HepG2 (cell line): ENCODE data around the gene KLHL21. TPM values are rescaled to one million over a fixed set of nuclear protein-coding genes. Genes with fewer than 3 reads are reported as not detected.

Source experiments
- CBX1 ChIP-seq: IDR thresholded peaks from one replicate; pipeline ENCODE4 v1.6.1; 2016; ENCODE audit warnings: antibody characterized with exemption, low read depth
- DNMT1 ChIP-seq: sonication (generic); formaldehyde crosslinking; IDR thresholded peaks from 2 replicates; pipeline ENCODE4 v1.5.1; 2020; ENCODE audit warnings: mild to moderate bottlenecking, missing genetic modification reagents
- HDAC1 ChIP-seq: sonication (generic); formaldehyde crosslinking; IDR thresholded peaks from 2 replicates; pipeline ENCODE4 v1.5.1; 2020; ENCODE audit warnings: mild to moderate bottlenecking, missing genetic modification reagents
- NFKB2 ChIP-seq: sonication (generic); formaldehyde crosslinking; IDR thresholded peaks from 2 replicates; pipeline ENCODE4 v1.4.0; 2020; ENCODE audit warnings: missing genetic modification reagents, borderline replicate concordance
- NRL ChIP-seq: sonication (generic); formaldehyde crosslinking; IDR thresholded peaks from 2 replicates; pipeline ENCODE4 v1.5.0; 2020; ENCODE audit warnings: missing genetic modification reagents, mild to moderate bottlenecking, moderate library complexity, borderline replicate concordance
- PAX8 ChIP-seq: sonication (generic); formaldehyde crosslinking; IDR thresholded peaks from 2 replicates; pipeline ENCODE4 v1.8.0; 2022; ENCODE audit warnings: mild to moderate bottlenecking, missing genetic modification reagents, borderline replicate concordance
- RAD21 ChIP-seq: fragments of 450-650 bp; formaldehyde crosslinking; IDR thresholded peaks from 2 replicates; pipeline ENCODE4 v1.5.0; 2020; ENCODE audit warnings: mild to moderate bottlenecking
- SPEN ChIP-seq: sonication (generic); formaldehyde crosslinking; IDR thresholded peaks from 2 replicates; pipeline ENCODE4 v1.5.1; 2020; ENCODE audit warnings: low read depth, mild to moderate bottlenecking, missing genetic modification reagents
- YEATS4 ChIP-seq: sonication (generic); formaldehyde crosslinking; IDR thresholded peaks from 2 replicates; pipeline ENCODE4 v1.4.0; 2020; ENCODE audit warnings: missing genetic modification reagents, borderline replicate concordance
- ZBTB38 ChIP-seq: sonication (generic); formaldehyde crosslinking; IDR thresholded peaks from 2 replicates; pipeline ENCODE4 v1.5.1; 2020; ENCODE audit warnings: mild to moderate bottlenecking, missing genetic modification reagents
- ZNF121 ChIP-seq: sonication (generic); formaldehyde crosslinking; IDR thresholded peaks from 2 replicates; pipeline ENCODE4 v1.5.0; 2020; ENCODE audit warnings: mild to moderate bottlenecking, missing genetic modification reagents
- ZNF180 ChIP-seq: sonication (generic); formaldehyde crosslinking; IDR thresholded peaks from 2 replicates; pipeline ENCODE4 v1.4.0; 2020; ENCODE audit warnings: low read depth, missing genetic modification reagents, borderline replicate concordance
- ZNF280B ChIP-seq: sonication (generic); formaldehyde crosslinking; IDR thresholded peaks from 2 replicates; pipeline ENCODE4 v1.5.0; 2020; ENCODE audit warnings: missing genetic modification reagents, mild to moderate bottlenecking, borderline replicate concordance
- ZNF331 ChIP-seq: sonication (generic); formaldehyde crosslinking; IDR thresholded peaks from 2 replicates; pipeline ENCODE4 v1.4.0; 2020; ENCODE audit warnings: missing genetic modification reagents
- ZNF441 ChIP-seq: sonication (generic); formaldehyde crosslinking; IDR thresholded peaks from 2 replicates; pipeline ENCODE4 v1.7.0; 2021; ENCODE audit warnings: missing genetic modification reagents, borderline replicate concordance
- ZNF598 ChIP-seq: sonication (generic); formaldehyde crosslinking; IDR thresholded peaks from 2 replicates; pipeline ENCODE4 v1.5.1; 2020; ENCODE audit warnings: mild to moderate bottlenecking, missing genetic modification reagents, borderline replicate concordance
- ZNF607 ChIP-seq: sonication (generic); formaldehyde crosslinking; IDR thresholded peaks from 2 replicates; pipeline ENCODE4 v1.5.1; 2020; ENCODE audit warnings: missing genetic modification reagents, mild to moderate bottlenecking, borderline replicate concordance
- ZNF703 ChIP-seq: sonication (generic); formaldehyde crosslinking; IDR thresholded peaks from 2 replicates; pipeline ENCODE4 v1.5.1; 2020; ENCODE audit warnings: missing genetic modification reagents, mild to moderate bottlenecking, moderate library complexity, borderline replicate concordance
- ZNF816 ChIP-seq: sonication (generic); formaldehyde crosslinking; IDR thresholded peaks from 2 replicates; pipeline ENCODE4 v1.8.0; 2022; ENCODE audit warnings: missing genetic modification reagents, mild to moderate bottlenecking, borderline replicate concordance
- polyA plus RNA-seq, 8 experiments: library from polyadenylated mRNA; depleted of rRNA in 3 of 8; stranded (reverse) in 7 of 8; unstranded in 1 of 8; fragments of >200 nt; fragmentation: Illumina TruSeq in 4 of 8; extraction: Trizol in 4 of 8; gene quantifications; 2 replicates each; pipeline versions ENCODE4 v1.2.1 to v1.2.3, GENCODE V29; 2011 to 2016; ENCODE audit warnings: low read depth in 4 of 8, missing spikeins in 1 of 8, mixed read lengths in 1 of 8; ENCODE audit not compliant: insufficient read depth in 1 of 8
- total RNA-seq, 5 experiments: library from RNA; depleted of rRNA; stranded (reverse); fragments of >200 nt; fragmentation: Illumina TruSeq; extraction: Trizol; gene quantifications; 2 replicates each; pipeline ENCODE4 v1.2.3, GENCODE V29; 2016; ENCODE audit warnings: low read depth in 1 of 5
- TF ChIP-seq, protein P1 (sequence below): sonication (generic); formaldehyde crosslinking; IDR thresholded peaks from 2 replicates; pipeline ENCODE4 v1.4.0; 2020; ENCODE audit warnings: missing genetic modification reagents
- TF ChIP-seq, protein P2 (sequence below): sonication (generic); formaldehyde crosslinking; IDR thresholded peaks from 2 replicates; pipeline ENCODE4 v1.8.0; 2022; ENCODE audit warnings: mild to moderate bottlenecking, missing genetic modification reagents, borderline replicate concordance
- TF ChIP-seq, protein P3 (sequence below): sonication (generic); formaldehyde crosslinking; IDR thresholded peaks from 2 replicates; pipeline ENCODE4 v1.8.0; 2022; ENCODE audit warnings: missing genetic modification reagents, mild to moderate bottlenecking, borderline replicate concordance
- TF ChIP-seq, protein P4 (sequence below): sonication (generic); formaldehyde crosslinking; IDR thresholded peaks from 2 replicates; pipeline ENCODE4 v1.5.0; 2020; ENCODE audit warnings: mild to moderate bottlenecking, low read depth, missing genetic modification reagents, borderline replicate concordance

KLHL21 gene
- total and polyA plus RNA-seq, 2 of the 13 experiments (the other 11 are each of a cell fraction or from before 2014, with no cell fraction given): 14.8 to 25.0 TPM

GRCh38 chr1:6602669-6603237 is at the start of gene KLHL21 (continued):
- peak; percentile 71; the same call in 1 of the 2 replicates for TF ChIP-seq ZBTB38 (CRISPR knock-in tag)
- TF ChIP-seq YEATS4 (CRISPR knock-in tag): peak; percentile 31; the same call in 1 of the 2 replicates
- TF ChIP-seq, protein P1, sequence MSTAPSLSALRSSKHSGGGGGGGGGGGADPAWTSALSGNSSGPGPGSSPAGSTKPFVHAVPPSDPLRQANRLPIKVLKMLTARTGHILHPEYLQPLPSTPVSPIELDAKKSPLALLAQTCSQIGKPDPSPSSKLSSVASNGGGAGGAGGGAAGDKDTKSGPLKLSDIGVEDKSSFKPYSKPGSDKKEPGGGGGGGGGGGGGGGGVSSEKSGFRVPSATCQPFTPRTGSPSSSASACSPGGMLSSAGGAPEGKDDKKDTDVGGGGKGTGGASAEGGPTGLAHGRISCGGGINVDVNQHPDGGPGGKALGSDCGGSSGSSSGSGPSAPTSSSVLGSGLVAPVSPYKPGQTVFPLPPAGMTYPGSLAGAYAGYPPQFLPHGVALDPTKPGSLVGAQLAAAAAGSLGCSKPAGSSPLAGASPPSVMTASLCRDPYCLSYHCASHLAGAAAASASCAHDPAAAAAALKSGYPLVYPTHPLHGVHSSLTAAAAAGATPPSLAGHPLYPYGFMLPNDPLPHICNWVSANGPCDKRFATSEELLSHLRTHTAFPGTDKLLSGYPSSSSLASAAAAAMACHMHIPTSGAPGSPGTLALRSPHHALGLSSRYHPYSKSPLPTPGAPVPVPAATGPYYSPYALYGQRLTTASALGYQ: 0 out of 2 replicates have a peak, but pooled peaks have one; percentile 45
- TF ChIP-seq SPEN (CRISPR knock-in tag): no peak; the same call in 1 of the 2 replicates
- peak; percentile 15; the same call in 1 of the 2 replicates for TF ChIP-seq HDAC1 (CRISPR knock-in tag)
- no peak; the same call in 1 of the 2 replicates for TF ChIP-seq ZNF441 (CRISPR knock-in tag)
- TF ChIP-seq ZNF816 (CRISPR knock-in tag): 0 out of 2 replicates have a peak, but pooled peaks have one; percentile 44
- TF ChIP-seq PAX8 (CRISPR knock-in tag): peak; percentile 91; the same call in 1 of the 2 replicates
- no peak for TF ChIP-seq ZNF280B
- TF ChIP-seq, protein P2, sequence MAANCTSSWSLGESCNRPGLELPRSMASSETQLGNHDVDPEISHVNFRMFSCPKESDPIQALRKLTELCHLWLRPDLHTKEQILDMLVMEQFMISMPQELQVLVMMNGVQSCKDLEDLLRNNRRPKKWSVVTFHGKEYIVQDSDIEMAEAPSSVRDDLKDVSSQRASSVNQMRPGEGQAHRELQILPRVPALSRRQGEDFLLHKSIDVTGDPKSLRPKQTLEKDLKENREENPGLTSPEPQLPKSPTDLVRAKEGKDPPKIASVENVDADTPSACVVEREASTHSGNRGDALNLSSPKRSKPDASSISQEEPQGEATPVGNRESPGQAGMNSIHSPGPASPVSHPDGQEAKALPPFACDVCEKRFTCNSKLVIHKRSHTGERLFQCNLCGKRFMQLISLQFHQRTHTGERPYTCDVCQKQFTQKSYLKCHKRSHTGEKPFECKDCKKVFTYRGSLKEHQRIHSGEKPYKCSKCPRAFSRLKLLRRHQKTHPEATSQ: peak; percentile 48; the same call in 1 of the 2 replicates
- 0 out of 2 replicates have a peak, but pooled peaks have one; percentile 6 for TF ChIP-seq NRL
- peak; percentile 11; the same call in 1 of the 2 replicates for TF ChIP-seq ZNF607 (CRISPR knock-in tag)
- TF ChIP-seq ZNF121 (CRISPR knock-in tag): peak; percentile 10; the same call in 1 of the 2 replicates
- TF ChIP-seq, protein P3, sequence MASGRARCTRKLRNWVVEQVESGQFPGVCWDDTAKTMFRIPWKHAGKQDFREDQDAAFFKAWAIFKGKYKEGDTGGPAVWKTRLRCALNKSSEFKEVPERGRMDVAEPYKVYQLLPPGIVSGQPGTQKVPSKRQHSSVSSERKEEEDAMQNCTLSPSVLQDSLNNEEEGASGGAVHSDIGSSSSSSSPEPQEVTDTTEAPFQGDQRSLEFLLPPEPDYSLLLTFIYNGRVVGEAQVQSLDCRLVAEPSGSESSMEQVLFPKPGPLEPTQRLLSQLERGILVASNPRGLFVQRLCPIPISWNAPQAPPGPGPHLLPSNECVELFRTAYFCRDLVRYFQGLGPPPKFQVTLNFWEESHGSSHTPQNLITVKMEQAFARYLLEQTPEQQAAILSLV (CRISPR knock-in tag): peak; percentile 89; the same call in 1 of the 2 replicates
- TF ChIP-seq CBX1: peak; percentile 74
- TF ChIP-seq ZNF331 (CRISPR knock-in tag): peak; percentile 9; the same call in 1 of the 2 replicates
- TF ChIP-seq NFKB2 (CRISPR knock-in tag): peak; percentile 73; the same call in 1 of the 2 replicates
- TF ChIP-seq, protein P4, sequence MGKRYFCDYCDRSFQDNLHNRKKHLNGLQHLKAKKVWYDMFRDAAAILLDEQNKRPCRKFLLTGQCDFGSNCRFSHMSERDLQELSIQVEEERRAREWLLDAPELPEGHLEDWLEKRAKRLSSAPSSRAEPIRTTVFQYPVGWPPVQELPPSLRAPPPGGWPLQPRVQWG (CRISPR knock-in tag): no peak
- no peak for TF ChIP-seq ZNF598
- 0 out of 2 replicates have a peak, but pooled peaks have one; percentile 65 for TF ChIP-seq DNMT1 (CRISPR knock-in tag)
- no peak for TF ChIP-seq ZNF180
- TF ChIP-seq RAD21 (CRISPR knock-in tag): peak; percentile 23; the same call in 1 of the 2 replicates
- TF ChIP-seq ZNF703 (CRISPR knock-in tag): no peak
